Activated CD4-positive, alpha-beta T cell treated with anti-CD3 and anti-CD28 coated beads, Interleukin-2, amount 50 U/mL, for 4 hours (primary cell): Measurements from ENCODE around the gene ZFAND2B.

Experiments
- DNase-seq, 2 experiments: peaks; one replicate each; pipeline ENCODE4 v3.0.0-alpha.2; 2020

Gene ZFAND2B

GRCh38 chr2:219207134-219207883, 727 bp downstream of the ZFAND2B start:
- DNase-seq = no peak

GRCh38 chr2:219207884-219208740, 1.5 kb downstream of the ZFAND2B start:
- no peak for DNase-seq

GRCh38 chr2:219209236-219210195, 2.9 kb downstream of the ZFAND2B start:
- no peak for DNase-seq

GRCh38 chr2:219210196-219210885, 3.8 kb downstream of the ZFAND2B start:
- DNase-seq = no peak

GRCh38 chr2:219210886-219211362, 4.3 kb downstream of the ZFAND2B start:
- no peak for DNase-seq

- no peak for DNase-seq
These were observed 6.4 kb downstream of the ZFAND2B start for GRCh38 chr2:219213026-219213415.

- no peak for DNase-seq
These were observed 7.0 kb downstream of the ZFAND2B start for GRCh38 chr2:219213486-219214071.

- no peak for DNase-seq
These were observed 7.6 kb downstream of the ZFAND2B start for GRCh38 chr2:219214141-219214540.

GRCh38 chr2:219214786-219215185, 8.2 kb downstream of the ZFAND2B start:
- no peak for DNase-seq

- no peak for DNase-seq
These were observed 9.4 kb downstream of the ZFAND2B start for GRCh38 chr2:219215871-219216534.

- no peak for DNase-seq
These were observed 9.9 kb downstream of the ZFAND2B start for GRCh38 chr2:219216535-219216915.

- DNase-seq = no peak
These were observed 11.7 kb downstream of the ZFAND2B start for GRCh38 chr2:219218217-219218731.

GRCh38 chr2:219218732-219219701, 12.4 kb downstream of the ZFAND2B start, which contains the start of gene ABCB6:
Gene ABCB6 (minus strand): TSS chr2:219218958. CDS start chr2:219218673, 285 bp downstream.
- DNase-seq = peak; percentile 83 to 86

GRCh38 chr2:219219784-219220532, 13.4 kb downstream of the ZFAND2B start:
- no peak for DNase-seq

- no peak for DNase-seq
These were observed 14.2 kb downstream of the ZFAND2B start for GRCh38 chr2:219220652-219221402.

- DNase-seq = no peak
These were observed 15.5 kb downstream of the ZFAND2B start for GRCh38 chr2:219221957-219222518.

GRCh38 chr2:219223831-219224610, 17.4 kb downstream of the ZFAND2B start:
- no peak for DNase-seq
